Left ventricle myocardium inferior (tissue), 1 donor: ENCODE measurements around the gene GAST. TPM values are rescaled to one million over a fixed set of nuclear protein-coding genes. Genes with fewer than 3 reads are reported as not detected.

ENCODE experiments used
- DNase-seq: peaks from one replicate; pipeline ENCODE4 v3.0.0-alpha.2; 2020
- H3K27ac ChIP-seq: fragments of 200-600 bp; replicated peaks from 2 replicates; pipeline ENCODE4 v1.8.0; 2021
- H3K27me3 ChIP-seq: fragments of 200-600 bp; 2 replicates; pipeline ENCODE4 v1.8.0; 2021; ENCODE audit warnings: low read depth
- H3K36me3 ChIP-seq: fragments of 200-600 bp; 2 replicates; pipeline ENCODE4 v1.8.0; 2021
- H3K4me1 ChIP-seq: fragments of 200-600 bp; 2 replicates; pipeline ENCODE4 v1.8.0; 2021
- H3K4me3 ChIP-seq: fragments of 200-600 bp; 2 replicates; pipeline ENCODE4 v1.8.0; 2021; ENCODE audit warnings: mild to moderate bottlenecking, moderate library complexity
- H3K9me3 ChIP-seq: fragments of 200-600 bp; replicated peaks from 2 replicates; pipeline ENCODE4 v1.8.0; 2021
- intact Hi-C: fragments of 100-400 bp; cut with micrococcal nuclease; formaldehyde crosslinking; loops from one replicate; pipeline ENCODE4 v1.11.0; 2022
- total RNA-seq: library from RNA; stranded (reverse); fragmentation: NEBNext Ultra II Directional; extraction: Animal tissue kit (Norgen Biotek cat#: 25700); gene quantifications from one replicate; pipeline ENCODE4 v1.2.1, GENCODE V29; 2021
- TF ChIP-seq, protein P1 (sequence below): fragments of 200-600 bp; IDR thresholded peaks from 2 replicates; pipeline ENCODE4 v1.8.0; 2021; ENCODE audit warnings: antibody characterized with exemption, mild to moderate bottlenecking, borderline replicate concordance
- donor health status: DM: no; HTN: yes; CAD: no; lungs with severe emphysema.

GAST gene
- total RNA-seq, 1 donor from 2014 or later: not detected

DNA sequence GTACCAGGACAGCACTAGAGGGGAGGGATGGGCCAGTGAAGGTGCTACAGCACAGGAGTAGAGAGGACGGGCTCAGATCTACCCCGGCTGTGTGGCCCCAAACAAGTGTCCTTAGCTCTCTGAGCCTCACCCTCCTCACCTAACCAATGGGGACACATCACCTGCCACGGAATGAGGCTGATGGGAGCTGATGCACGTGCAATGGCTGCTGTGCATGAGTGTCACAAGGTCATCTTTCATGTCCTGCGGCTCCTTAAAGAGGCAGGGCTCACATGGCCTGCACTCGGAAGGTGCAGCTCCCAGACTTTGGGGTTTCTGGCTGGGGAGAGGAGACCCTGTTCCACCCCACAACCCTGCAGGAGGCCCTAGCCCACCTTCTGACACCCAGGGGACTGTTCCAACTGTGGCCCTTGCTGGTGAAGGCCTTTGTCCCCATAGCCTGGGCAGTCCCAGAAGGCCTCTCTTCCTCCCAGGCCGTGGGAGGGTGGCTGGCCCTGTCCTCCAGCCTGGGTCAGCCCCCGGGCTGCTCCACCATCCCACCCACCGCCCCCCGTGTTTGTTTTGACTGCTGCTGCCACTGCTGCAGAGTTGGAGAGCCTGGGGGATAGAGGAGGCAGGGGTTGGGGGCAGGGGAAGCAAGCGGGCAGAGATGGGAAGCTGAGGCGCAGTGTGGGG is 11.8 kb downstream of the GAST start:
- intact Hi-C loops: no loop called here
- Histone ChIP-seq H3K4me3 (no peak overlapping the region), H3K4me1 (no peaks in the 10 kb centered on the region), H3K27ac (no peak overlapping the region), H3K9me3 (no peaks in the 10 kb centered on the region), H3K36me3 (no peaks in the 10 kb centered on the region), H3K27me3 (peaks cover 17% of the 10 kb centered on the region)
- TF ChIP-seq, protein P1, sequence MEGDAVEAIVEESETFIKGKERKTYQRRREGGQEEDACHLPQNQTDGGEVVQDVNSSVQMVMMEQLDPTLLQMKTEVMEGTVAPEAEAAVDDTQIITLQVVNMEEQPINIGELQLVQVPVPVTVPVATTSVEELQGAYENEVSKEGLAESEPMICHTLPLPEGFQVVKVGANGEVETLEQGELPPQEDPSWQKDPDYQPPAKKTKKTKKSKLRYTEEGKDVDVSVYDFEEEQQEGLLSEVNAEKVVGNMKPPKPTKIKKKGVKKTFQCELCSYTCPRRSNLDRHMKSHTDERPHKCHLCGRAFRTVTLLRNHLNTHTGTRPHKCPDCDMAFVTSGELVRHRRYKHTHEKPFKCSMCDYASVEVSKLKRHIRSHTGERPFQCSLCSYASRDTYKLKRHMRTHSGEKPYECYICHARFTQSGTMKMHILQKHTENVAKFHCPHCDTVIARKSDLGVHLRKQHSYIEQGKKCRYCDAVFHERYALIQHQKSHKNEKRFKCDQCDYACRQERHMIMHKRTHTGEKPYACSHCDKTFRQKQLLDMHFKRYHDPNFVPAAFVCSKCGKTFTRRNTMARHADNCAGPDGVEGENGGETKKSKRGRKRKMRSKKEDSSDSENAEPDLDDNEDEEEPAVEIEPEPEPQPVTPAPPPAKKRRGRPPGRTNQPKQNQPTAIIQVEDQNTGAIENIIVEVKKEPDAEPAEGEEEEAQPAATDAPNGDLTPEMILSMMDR: no peak
- no peak for DNase-seq

DNA sequence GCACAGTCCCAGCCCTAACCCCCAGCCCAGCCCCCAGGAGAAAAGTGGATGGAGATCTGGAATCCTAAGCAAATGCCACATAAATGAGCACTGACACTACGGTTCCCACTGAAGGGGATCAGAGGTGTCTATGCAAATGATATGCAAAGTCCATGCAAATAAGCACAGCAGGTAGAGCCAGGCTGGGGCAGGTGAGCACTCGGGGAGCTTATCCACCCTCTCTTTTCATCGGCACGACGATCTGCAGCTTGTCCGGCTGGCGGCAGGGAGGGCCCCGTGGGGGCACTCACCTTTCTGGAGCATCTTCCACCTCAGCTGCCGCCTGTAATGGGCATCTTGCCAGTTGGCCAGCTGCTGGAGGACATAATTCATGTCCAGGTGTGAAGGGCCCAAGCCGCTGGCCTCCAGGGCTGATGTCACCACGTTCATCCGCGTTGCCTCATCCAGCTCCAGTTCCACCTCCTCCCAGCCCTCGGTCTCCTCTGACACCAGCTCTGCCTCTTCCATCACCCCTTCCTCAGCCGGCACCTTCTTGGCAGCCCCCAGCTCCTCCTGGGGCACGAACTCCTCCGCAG is 12.4 kb downstream of the GAST start:
- no peaks in the 10 kb centered on the region for H3K4me1 ChIP-seq
- intact Hi-C loops: no loop called here
- H3K27me3 ChIP-seq: peaks cover 17% of the 10 kb centered on the region
- H3K27ac ChIP-seq: no peak overlapping the region
- H3K36me3 ChIP-seq: no peaks in the 10 kb centered on the region
- no peak overlapping the region for H3K4me3 ChIP-seq
- no peaks in the 10 kb centered on the region for H3K9me3 ChIP-seq
- TF ChIP-seq, protein P1: no peak
- DNase-seq: no peak

GRCh38 chr17:41725134-41725533 is 13.0 kb downstream of the GAST start:
- no peaks in the 10 kb centered on the region for H3K36me3 ChIP-seq
- TF ChIP-seq, protein P1: no peak
- DNase-seq: no peak
- no peaks in the 10 kb centered on the region for H3K9me3 ChIP-seq
- intact Hi-C loops: no loop called here
- peaks cover 19% of the 10 kb centered on the region for H3K27me3 ChIP-seq
- H3K4me1 ChIP-seq: no peaks in the 10 kb centered on the region
- H3K27ac ChIP-seq: no peak overlapping the region
- H3K4me3 ChIP-seq: no peak overlapping the region

- intact Hi-C loops: no loop called here
- Histone ChIP-seq H3K27ac (no peak overlapping the region), H3K4me1 (no peaks in the 10 kb centered on the region), H3K4me3 (no peak overlapping the region), H3K9me3 (no peaks in the 10 kb centered on the region), H3K27me3 (peaks cover 38% of the 10 kb centered on the region), H3K36me3 (no peaks in the 10 kb centered on the region)
- DNase-seq: no peak
- TF ChIP-seq, protein P1: no peak
Observed at GRCh38 chr17:41728056-41728455, 15.9 kb downstream of the GAST start.

DNA sequence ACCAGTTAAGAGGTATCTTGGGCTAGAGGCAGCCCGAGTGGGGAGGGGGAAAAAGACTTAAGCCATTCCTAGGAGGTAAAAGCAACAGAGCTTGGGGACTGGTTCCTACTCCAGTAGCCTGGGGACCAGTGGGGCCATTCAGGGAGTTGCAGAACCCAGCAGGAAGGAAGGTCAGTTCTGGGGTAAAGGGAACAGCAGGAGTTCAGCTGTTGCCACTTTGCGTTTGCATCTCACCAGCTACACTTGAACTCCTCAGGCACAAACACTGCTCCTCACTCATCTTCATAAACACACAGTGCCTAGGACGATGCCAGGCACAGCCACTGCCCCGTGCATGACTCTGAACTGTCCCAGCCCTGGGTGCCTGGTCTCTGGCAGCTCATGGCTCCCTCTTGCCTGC is 18.3 kb downstream of the GAST start:
- H3K9me3 ChIP-seq: no peaks in the 10 kb centered on the region
- no peaks in the 10 kb centered on the region for H3K36me3 ChIP-seq
- intact Hi-C loops: no loop called here
- no peak for DNase-seq
- H3K4me1 ChIP-seq: peaks cover 20% of the 10 kb centered on the region
- no peak overlapping the region for H3K27ac ChIP-seq
- no peak overlapping the region for H3K4me3 ChIP-seq
- TF ChIP-seq, protein P1: no peak
- peaks cover 60% of the 10 kb centered on the region for H3K27me3 ChIP-seq
